GM23338 (cell line): ENCODE data around the gene VEPH1.

ENCODE experiments used
- EZH2 ChIP-seq: fragments of 200-600 bp; sonication (generic); IDR thresholded peaks from one replicate; pipeline ENCODE4 v1.8.0; 2017; ENCODE audit warnings: antibody characterized with exemption, mild to moderate bottlenecking, low read depth; ENCODE audit not compliant: unreplicated experiment
- EZH2phosphoT487 ChIP-seq: fragments of 200-600 bp; sonication (generic); IDR thresholded peaks from one replicate; pipeline ENCODE4 v1.8.1; 2018; ENCODE audit warnings: antibody characterized with exemption; ENCODE audit not compliant: unreplicated experiment
- JUNB ChIP-seq: IDR thresholded peaks from one replicate; pipeline ENCODE4 v1.6.1; 2016; ENCODE audit warnings: antibody characterized with exemption; ENCODE audit not compliant: unreplicated experiment
- POLR2AphosphoS5 ChIP-seq: IDR thresholded peaks from 2 replicates; pipeline ENCODE4 v1.6.1; 2016; ENCODE audit warnings: antibody characterized with exemption, low read depth
- TF ChIP-seq, protein P1 (sequence below), 2 experiments: fragments of 200-600 bp in 1 of 2; sonication (generic) in 1 of 2; conservative IDR thresholded peaks; 2 replicates each; pipeline versions ENCODE4 v1.5.1 to v1.6.1; 2016 to 2017; ENCODE audit warnings: antibody characterized with exemption in 2 of 2, low read depth in 2 of 2, mild to moderate bottlenecking in 2 of 2, moderate library complexity in 1 of 2
- TF ChIP-seq, protein P2 (sequence below): IDR thresholded peaks from one replicate; pipeline ENCODE4 v1.6.1; 2018; ENCODE audit warnings: antibody characterized with exemption; ENCODE audit not compliant: unreplicated experiment
- TF ChIP-seq, protein P3 (sequence below): IDR thresholded peaks from 2 replicates; pipeline ENCODE4 v1.6.1; 2016; ENCODE audit warnings: antibody characterized with exemption

DNA sequence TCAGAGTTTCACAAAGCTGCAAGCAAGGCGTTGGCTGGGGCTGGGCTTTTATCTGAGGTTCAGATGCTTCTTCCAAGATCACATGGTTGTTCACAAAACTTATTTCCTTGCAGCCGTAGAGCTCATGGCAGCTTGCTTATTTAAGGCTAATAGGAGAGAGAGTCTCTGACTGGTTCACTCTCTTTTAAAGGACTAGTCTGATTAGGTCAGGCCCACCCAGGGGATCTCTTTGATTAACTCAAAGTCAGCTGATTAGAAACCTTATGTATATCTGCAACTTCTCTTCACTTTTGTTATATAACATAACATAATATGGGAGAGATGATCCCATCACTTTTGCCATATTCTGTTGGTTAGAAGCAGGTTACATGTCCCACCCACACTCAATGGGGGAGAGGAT lies 243.4 kb downstream of the VEPH1 start:
- TF ChIP-seq, protein P1, sequence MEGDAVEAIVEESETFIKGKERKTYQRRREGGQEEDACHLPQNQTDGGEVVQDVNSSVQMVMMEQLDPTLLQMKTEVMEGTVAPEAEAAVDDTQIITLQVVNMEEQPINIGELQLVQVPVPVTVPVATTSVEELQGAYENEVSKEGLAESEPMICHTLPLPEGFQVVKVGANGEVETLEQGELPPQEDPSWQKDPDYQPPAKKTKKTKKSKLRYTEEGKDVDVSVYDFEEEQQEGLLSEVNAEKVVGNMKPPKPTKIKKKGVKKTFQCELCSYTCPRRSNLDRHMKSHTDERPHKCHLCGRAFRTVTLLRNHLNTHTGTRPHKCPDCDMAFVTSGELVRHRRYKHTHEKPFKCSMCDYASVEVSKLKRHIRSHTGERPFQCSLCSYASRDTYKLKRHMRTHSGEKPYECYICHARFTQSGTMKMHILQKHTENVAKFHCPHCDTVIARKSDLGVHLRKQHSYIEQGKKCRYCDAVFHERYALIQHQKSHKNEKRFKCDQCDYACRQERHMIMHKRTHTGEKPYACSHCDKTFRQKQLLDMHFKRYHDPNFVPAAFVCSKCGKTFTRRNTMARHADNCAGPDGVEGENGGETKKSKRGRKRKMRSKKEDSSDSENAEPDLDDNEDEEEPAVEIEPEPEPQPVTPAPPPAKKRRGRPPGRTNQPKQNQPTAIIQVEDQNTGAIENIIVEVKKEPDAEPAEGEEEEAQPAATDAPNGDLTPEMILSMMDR (conservative IDR thresholded peaks at IDR 0.05; ENCODE audit: low read depth in 2 of 2): no peak
- TF ChIP-seq, protein P2, sequence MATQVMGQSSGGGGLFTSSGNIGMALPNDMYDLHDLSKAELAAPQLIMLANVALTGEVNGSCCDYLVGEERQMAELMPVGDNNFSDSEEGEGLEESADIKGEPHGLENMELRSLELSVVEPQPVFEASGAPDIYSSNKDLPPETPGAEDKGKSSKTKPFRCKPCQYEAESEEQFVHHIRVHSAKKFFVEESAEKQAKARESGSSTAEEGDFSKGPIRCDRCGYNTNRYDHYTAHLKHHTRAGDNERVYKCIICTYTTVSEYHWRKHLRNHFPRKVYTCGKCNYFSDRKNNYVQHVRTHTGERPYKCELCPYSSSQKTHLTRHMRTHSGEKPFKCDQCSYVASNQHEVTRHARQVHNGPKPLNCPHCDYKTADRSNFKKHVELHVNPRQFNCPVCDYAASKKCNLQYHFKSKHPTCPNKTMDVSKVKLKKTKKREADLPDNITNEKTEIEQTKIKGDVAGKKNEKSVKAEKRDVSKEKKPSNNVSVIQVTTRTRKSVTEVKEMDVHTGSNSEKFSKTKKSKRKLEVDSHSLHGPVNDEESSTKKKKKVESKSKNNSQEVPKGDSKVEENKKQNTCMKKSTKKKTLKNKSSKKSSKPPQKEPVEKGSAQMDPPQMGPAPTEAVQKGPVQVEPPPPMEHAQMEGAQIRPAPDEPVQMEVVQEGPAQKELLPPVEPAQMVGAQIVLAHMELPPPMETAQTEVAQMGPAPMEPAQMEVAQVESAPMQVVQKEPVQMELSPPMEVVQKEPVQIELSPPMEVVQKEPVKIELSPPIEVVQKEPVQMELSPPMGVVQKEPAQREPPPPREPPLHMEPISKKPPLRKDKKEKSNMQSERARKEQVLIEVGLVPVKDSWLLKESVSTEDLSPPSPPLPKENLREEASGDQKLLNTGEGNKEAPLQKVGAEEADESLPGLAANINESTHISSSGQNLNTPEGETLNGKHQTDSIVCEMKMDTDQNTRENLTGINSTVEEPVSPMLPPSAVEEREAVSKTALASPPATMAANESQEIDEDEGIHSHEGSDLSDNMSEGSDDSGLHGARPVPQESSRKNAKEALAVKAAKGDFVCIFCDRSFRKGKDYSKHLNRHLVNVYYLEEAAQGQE: no peak
- no peak for TF ChIP-seq EZH2
- TF ChIP-seq, protein P3, sequence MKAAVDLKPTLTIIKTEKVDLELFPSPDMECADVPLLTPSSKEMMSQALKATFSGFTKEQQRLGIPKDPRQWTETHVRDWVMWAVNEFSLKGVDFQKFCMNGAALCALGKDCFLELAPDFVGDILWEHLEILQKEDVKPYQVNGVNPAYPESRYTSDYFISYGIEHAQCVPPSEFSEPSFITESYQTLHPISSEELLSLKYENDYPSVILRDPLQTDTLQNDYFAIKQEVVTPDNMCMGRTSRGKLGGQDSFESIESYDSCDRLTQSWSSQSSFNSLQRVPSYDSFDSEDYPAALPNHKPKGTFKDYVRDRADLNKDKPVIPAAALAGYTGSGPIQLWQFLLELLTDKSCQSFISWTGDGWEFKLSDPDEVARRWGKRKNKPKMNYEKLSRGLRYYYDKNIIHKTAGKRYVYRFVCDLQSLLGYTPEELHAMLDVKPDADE: no peak
- no peak for TF ChIP-seq POLR2AphosphoS5
- TF ChIP-seq JUNB: no peak
- no peak for TF ChIP-seq EZH2phosphoT487
